Stimulated activated naive CD4-positive, alpha-beta T cell (primary cell): ENCODE data around the gene TMEM245.
"Not testable (repeated sequence)": the region's sequence is repeated elsewhere in the genome, so short reads cannot be mapped to it uniquely, and the experiment has no call there.

Experiments
- DNase-seq, 6 experiments: peaks; one replicate each; lab custom pipeline; 2025; lab: John Stamatoyannopoulos, UW

The TMEM245 gene

DNA sequence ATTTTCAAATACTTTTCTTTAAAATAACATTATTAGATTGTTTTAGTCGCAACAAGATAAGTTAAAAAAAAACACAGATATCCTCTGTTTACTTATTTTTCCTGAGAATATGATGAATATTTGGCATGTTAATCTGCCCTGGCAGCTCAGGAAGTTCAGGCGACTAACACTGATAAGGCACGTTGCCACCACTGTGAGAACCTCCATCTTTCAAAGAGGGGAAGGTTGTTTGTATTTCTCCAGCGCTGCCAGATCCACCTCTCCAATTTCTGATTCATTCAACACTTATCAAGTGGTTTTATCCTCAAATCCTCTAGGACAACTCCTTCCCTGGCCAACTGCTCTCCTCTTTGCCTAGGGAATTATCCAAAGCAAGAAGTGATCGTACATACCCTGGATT, 128.3 kb downstream of the TMEM245 start:
- DNase-seq, result no peak

DNA sequence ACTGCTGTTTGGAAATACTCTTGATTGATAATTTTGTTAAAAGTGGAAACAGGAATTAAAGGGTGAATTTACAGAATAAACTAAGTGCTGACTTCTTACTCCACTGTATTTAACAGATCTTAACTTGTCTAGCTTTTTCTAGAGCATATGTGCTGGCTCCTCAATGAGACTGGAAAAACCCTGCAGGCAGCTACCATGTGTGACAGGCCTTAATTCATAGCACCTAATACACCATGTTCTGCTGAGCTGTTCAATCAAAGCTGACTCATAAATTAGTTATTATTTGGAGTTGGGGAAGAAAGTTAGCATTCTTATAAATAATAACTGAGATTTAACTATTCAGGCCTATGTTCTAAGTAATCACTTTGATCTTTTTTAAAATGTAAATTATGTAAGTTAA, 135.9 kb downstream of the TMEM245 start:
- DNase-seq, result no peak

DNA sequence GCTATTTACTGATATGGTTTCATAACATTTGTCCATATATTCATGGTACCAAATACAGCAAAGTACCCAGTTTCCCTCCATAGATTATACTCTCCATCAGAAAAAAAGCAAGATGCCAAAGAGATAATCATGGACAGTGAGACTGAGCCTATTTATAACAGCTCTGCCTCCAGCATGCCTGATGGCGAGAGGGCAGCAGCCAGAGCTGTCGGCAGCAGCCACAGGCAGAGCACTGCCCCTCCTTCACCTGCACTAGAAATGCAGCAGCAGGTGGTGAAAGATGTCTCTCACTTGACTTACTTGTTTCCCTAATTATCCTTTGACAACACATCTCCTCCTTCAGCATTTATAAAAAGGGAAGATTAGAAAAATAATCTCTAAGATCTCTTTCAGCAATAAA, 138.9 kb downstream of the TMEM245 start:
- DNase-seq, result no peak

DNA sequence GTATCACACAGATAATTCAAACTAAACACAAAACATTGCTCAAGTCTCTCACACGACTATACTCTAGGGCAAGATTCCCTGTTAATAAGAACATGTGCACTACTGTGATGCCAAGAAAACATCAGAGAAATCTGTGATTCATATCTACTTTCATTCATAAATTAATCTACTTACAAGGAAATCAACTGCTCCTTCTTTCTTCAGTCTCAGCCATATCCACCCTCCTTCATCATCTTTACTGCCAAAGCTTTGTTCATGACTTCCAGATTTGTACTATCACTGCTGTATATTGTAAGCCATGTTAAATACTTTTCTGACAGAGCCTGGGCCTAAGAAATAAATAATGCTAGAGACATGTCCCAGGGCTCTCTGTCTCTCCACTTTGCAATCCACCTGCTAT, 141.5 kb downstream of the TMEM245 start:
- no peak for DNase-seq

DNA sequence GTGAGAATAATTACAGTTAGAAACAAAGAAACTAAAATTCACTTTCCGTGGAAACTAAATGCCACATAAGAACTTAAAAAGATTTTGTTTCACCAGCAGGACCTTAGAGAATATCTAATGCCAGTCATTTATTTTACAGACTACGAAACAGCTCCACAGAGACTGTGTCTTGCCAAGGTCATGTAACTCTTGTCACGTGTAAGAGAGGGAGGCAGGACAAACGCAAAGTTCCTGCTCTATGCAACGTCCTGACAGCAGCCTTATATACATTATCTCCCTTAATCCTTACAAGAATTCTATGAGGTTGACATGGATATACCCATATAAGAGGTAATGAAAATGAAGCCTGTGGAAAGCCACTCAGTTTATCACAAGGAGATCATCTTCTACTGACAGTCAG, 145.9 kb downstream of the TMEM245 start:
- DNase-seq, result no peak

DNA sequence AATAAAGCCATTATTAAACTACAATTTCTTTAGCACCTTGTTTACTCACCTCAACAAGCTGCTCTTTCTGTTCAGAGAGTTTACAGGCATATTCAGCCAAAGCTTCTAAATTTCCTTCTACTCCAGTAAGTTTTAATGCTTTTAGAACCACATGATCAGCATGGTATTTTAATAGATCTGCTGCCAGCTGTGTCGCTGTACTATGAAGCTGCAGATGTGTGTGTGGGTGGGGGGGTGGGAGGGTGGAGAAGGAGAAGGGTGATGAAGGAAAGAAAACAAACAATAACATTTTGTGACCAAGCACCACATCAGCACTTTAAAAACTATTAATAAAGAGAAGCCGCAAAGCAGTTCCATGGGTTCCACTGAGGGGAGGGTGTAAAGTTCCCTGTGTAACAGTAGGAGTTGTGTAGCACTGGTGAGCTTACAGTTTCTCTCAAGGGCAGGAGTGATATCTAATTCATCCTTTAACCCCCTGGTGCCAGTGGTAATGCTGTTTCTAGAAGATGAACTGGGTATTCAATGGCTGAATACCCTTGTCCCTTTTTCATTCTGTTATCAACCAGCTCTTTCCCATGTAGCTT, 147.0 kb downstream of the TMEM245 start:
- no peak for DNase-seq

DNA sequence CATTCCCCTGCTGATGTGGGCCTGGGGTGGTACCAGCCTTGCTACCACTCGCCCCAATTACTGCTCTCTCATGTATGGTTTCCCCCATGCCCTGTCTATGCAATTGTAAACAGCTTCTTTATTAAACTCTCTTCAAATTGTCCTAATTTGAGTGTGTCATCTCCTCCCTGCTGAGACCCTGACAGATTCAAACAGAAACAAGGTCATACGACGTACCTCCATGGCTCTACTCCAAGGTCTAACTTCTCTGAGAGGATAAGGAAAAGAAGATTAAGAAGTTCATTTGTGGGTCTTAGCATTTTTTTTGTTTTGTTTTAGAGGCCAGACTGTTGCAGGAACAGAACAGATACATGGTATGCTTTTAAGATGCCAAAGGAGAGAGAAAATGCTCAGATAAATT, 147.6 kb downstream of the TMEM245 start:
- DNase-seq, result no peak

DNA sequence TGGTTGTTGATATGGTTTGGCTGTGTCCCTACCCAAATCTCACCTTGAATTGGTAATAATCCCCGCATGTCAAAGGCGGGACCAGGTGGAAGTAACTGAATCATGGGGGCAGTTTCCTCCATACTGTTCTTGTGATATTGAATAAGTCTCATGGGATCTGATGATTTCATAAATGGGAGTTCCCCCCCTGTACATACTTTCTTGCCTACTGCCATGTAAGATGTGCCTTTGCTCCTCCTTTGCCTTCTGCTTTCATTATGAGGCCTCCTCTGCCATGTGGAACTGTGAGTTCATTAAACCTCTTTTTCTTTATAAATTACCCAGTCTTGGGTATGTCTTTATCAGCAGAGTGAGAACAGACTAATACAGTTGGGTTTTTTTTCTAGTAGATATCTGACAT, 148.4 kb downstream of the TMEM245 start:
- not testable (repeated sequence) for DNase-seq

DNA sequence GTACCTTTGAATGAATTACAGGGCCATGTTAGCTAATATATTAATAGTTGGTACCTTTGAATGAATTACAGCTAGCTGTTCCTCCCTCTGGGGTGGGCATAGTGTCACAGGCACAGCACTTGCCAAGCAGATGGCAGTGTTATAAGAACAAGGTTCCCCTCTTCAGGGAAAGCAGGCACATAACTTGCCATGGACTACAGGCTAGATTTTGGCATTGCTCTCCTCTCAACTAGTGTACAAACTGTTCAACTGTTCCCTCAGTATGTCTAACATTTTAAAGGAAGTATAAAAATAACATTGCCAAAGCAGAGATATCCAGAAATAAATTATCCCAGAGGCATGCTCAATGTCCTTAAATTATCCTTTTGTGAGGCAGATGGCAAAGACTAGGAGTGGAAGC, 151.8 kb downstream of the TMEM245 start:
- DNase-seq, result no peak
